ENCODE results near the gene ATP1A2. TPM values are rescaled to one million over a fixed set of nuclear protein-coding genes. Genes with fewer than 3 reads are reported as not detected.
A peak's percentile ranks its signal among the peaks of the same experiment; 100 is the strongest.

ATP1A2 gene
- total RNA-seq, 1 experiment from 2014 or later = not detected

DNA sequence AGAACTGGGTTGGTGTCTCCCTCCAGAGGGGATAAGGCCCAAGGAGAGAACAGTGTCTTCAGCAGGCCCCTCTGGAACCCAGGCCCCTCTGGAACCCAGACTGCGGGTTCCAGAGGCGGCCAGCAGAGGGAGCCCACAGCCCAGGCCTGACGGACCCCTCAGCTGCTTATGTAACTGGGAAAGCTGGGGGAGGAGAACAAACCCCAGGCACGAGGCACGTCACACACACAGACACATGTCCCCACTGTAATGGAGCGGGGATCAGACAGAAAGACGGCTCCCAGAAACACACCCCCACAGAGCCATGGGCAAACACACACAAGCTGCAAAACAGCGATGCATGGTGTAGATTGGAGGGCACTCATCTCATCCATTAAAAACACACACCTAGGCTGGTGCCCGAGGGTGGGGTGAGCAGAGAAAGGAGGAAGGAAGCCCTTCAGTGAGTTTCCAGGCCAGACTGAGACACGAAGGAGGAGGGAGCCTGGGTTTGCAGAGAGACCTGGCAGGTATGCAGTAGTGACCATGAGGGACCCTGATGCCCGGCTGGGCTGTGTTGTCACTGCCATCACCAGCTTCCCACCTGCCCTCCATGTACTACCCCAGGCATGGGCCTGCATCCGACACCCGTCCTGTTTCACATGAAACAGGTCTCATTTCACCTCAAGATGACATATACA is 14.4 kb upstream of the ATP1A2 start:
- Histone ChIP-seq H3K4me2 (ENCODE audit: low read depth, low read length, poor library complexity, severe bottlenecking) (no peak overlapping the region), H4K20me1 (ENCODE audit: insufficient read depth, low read depth, low read length) (0 out of 2 replicates have a peak, but pooled peaks cover 3% of the 10 kb centered on the region), H3K27ac (ENCODE audit: low read length) (no peak overlapping the region), H3K4me3 (ENCODE audit: low read length) (no peak overlapping the region), H3K9me3 (ENCODE audit: low read length) (no peaks in the 10 kb centered on the region), H3K79me2 (ENCODE audit: low read length) (peaks cover 21% of the 10 kb centered on the region), H3K36me3 (ENCODE audit: insufficient read depth, low read length) (no peaks in the 10 kb centered on the region), H3K9me2 (replicated peaks; ENCODE audit: insufficient read depth, low read length) (no peaks in the 10 kb centered on the region), H2AFZ (ENCODE audit: low read length) (peak overlapping the region; percentile 79), H3K27me3 (ENCODE audit: low read length) (no peaks in the 10 kb centered on the region), H3K4me1 (ENCODE audit: low read length) (peaks cover 27% of the 10 kb centered on the region), H3K9ac (ENCODE audit: low read length) (peak overlapping the region; percentile 25)
- peak; percentile 91 for DNase-seq

- Histone ChIP-seq H3K9me2 (replicated peaks; ENCODE audit: insufficient read depth, low read length) (no peaks in the 10 kb centered on the region), H3K36me3 (ENCODE audit: insufficient read depth, low read length) (no peaks in the 10 kb centered on the region), H3K4me2 (ENCODE audit: low read depth, low read length, poor library complexity, severe bottlenecking) (no peak overlapping the region), H4K20me1 (ENCODE audit: insufficient read depth, low read depth, low read length) (0 out of 2 replicates have a peak, but pooled peaks cover 3% of the 10 kb centered on the region), H3K4me1 (ENCODE audit: low read length) (peaks cover 20% of the 10 kb centered on the region), H3K4me3 (ENCODE audit: low read length) (no peak overlapping the region), H3K9ac (ENCODE audit: low read length) (no peak overlapping the region), H3K9me3 (ENCODE audit: low read length) (no peaks in the 10 kb centered on the region), H2AFZ (ENCODE audit: low read length) (peak overlapping the region; percentile 79; the same call in 1 of the 2 replicates), H3K27me3 (ENCODE audit: low read length) (no peaks in the 10 kb centered on the region), H3K79me2 (ENCODE audit: low read length) (peaks cover 13% of the 10 kb centered on the region), H3K27ac (ENCODE audit: low read length) (no peak overlapping the region)
- no peak for DNase-seq
Measured at GRCh38 chr1:160101717-160102522, 13.6 kb upstream of the ATP1A2 start.

DNA sequence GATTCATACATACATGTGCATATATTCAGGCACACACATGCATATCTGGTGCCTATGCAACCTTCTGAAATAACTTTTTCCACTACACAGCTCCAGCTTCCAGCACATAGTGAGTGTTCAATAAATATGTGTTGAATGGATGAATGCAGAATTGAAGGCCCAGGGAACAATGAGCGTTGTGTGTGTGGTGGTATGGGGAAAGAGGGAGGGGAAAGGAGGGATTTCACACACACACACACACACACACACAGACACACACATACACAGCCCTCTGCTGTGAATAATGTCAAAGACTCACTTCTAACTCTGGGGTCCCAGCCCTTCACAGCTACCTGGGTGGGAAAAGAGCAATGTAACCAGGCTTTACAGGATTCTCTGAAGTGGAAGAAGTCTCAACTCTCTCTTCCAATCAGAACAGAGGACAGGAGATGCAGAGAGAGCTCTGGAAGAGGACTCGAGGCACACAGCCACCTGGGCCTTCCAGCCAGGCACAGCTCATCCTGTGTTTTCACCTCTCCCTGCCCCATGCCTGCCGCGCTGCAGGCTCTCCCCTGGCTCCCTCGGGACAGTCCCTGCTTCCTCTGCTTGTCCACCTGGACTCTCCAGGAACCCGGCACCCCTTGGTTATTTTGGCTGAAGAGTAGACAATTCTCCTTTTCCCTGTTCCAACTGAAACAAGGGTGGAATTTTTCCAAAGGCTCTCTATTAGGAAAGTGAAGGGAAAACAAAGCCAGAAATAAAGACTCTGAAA is 11.7 kb upstream of the ATP1A2 start:
- Histone ChIP-seq H2AFZ (ENCODE audit: low read length) (no peak overlapping the region), H3K4me1 (ENCODE audit: low read length) (peaks cover 12% of the 10 kb centered on the region), H3K9ac (ENCODE audit: low read length) (no peak overlapping the region), H3K4me2 (ENCODE audit: low read depth, low read length, poor library complexity, severe bottlenecking) (no peak overlapping the region), H3K27me3 (ENCODE audit: low read length) (no peaks in the 10 kb centered on the region), H4K20me1 (ENCODE audit: insufficient read depth, low read depth, low read length) (no peaks in the 10 kb centered on the region), H3K9me2 (replicated peaks; ENCODE audit: insufficient read depth, low read length) (no peaks in the 10 kb centered on the region), H3K4me3 (ENCODE audit: low read length) (no peak overlapping the region), H3K36me3 (ENCODE audit: insufficient read depth, low read length) (no peaks in the 10 kb centered on the region), H3K9me3 (ENCODE audit: low read length) (no peaks in the 10 kb centered on the region), H3K27ac (ENCODE audit: low read length) (no peak overlapping the region), H3K79me2 (ENCODE audit: low read length) (no peaks in the 10 kb centered on the region)
- DNase-seq = no peak

GRCh38 chr1:160104486-160104885 is 11.1 kb upstream of the ATP1A2 start:
- Histone ChIP-seq H3K4me2 (ENCODE audit: low read depth, low read length, poor library complexity, severe bottlenecking) (no peak overlapping the region), H2AFZ (ENCODE audit: low read length) (no peak overlapping the region)
- DNase-seq = no peak

GRCh38 chr1:160105155-160105554 is 10.4 kb upstream of the ATP1A2 start:
- Histone ChIP-seq H3K9me3 (ENCODE audit: low read length) (no peaks in the 10 kb centered on the region), H2AFZ (ENCODE audit: low read length) (no peak overlapping the region), H3K4me3 (ENCODE audit: low read length) (no peak overlapping the region), H3K9me2 (replicated peaks; ENCODE audit: insufficient read depth, low read length) (no peaks in the 10 kb centered on the region), H3K4me1 (ENCODE audit: low read length) (peaks cover 6% of the 10 kb centered on the region), H3K36me3 (ENCODE audit: insufficient read depth, low read length) (no peaks in the 10 kb centered on the region), H4K20me1 (ENCODE audit: insufficient read depth, low read depth, low read length) (no peaks in the 10 kb centered on the region), H3K27me3 (ENCODE audit: low read length) (no peaks in the 10 kb centered on the region), H3K79me2 (ENCODE audit: low read length) (no peaks in the 10 kb centered on the region), H3K9ac (ENCODE audit: low read length) (no peak overlapping the region), H3K4me2 (ENCODE audit: low read depth, low read length, poor library complexity, severe bottlenecking) (no peak overlapping the region), H3K27ac (ENCODE audit: low read length) (no peak overlapping the region)
- DNase-seq = no peak

More at GRCh38 chr1:160104486-160104885, 11.1 kb upstream of the ATP1A2 start:
- no peak overlapping the region for H3K4me3 ChIP-seq (ENCODE audit: low read length)
- H3K27ac ChIP-seq (ENCODE audit: low read length) = no peak overlapping the region
- H3K4me1 ChIP-seq (ENCODE audit: low read length) = peaks cover 7% of the 10 kb centered on the region
- H3K9me3 ChIP-seq (ENCODE audit: low read length) = no peaks in the 10 kb centered on the region
- no peaks in the 10 kb centered on the region for H3K36me3 ChIP-seq (ENCODE audit: insufficient read depth, low read length)
- no peaks in the 10 kb centered on the region for H3K9me2 ChIP-seq (replicated peaks; ENCODE audit: insufficient read depth, low read length)
- H3K27me3 ChIP-seq (ENCODE audit: low read length) = no peaks in the 10 kb centered on the region
- no peaks in the 10 kb centered on the region for H4K20me1 ChIP-seq (ENCODE audit: insufficient read depth, low read depth, low read length)
- H3K9ac ChIP-seq (ENCODE audit: low read length) = no peak overlapping the region
- H3K79me2 ChIP-seq (ENCODE audit: low read length) = no peaks in the 10 kb centered on the region

DNA sequence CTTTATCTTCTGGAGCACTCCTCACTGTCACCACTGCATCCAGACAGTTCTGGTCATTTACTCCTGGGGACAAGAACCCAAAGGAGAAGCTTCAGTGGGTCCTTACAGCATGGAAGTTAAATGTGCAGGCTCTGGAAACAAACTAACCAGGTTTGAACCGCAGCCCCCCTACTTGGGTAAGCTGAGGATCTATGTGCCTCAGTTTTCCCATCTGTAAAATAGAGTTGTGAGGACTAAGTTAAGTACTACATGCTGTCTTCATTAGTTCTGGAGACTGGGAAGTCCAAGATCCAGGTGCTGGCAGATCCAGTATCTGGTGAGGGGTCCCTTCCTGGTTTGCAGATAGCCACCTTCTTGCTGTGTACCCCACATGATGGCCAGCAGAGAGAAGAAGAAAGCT is 8.0 kb upstream of the ATP1A2 start:
- H3K4me3 ChIP-seq (ENCODE audit: low read length) = no peak overlapping the region
- no peak overlapping the region for H3K9ac ChIP-seq (ENCODE audit: low read length)
- H3K9me2 ChIP-seq (replicated peaks; ENCODE audit: insufficient read depth, low read length) = no peaks in the 10 kb centered on the region
- no peaks in the 10 kb centered on the region for H3K4me1 ChIP-seq (ENCODE audit: low read length)
- no peak for DNase-seq
- no peak overlapping the region for H2AFZ ChIP-seq (ENCODE audit: low read length)
- no peaks in the 10 kb centered on the region for H3K27me3 ChIP-seq (ENCODE audit: low read length)
- no peaks in the 10 kb centered on the region for H3K9me3 ChIP-seq (ENCODE audit: low read length)
- H3K79me2 ChIP-seq (ENCODE audit: low read length) = no peaks in the 10 kb centered on the region
- no peaks in the 10 kb centered on the region for H4K20me1 ChIP-seq (ENCODE audit: insufficient read depth, low read depth, low read length)
- H3K27ac ChIP-seq (ENCODE audit: low read length) = no peak overlapping the region
- no peak overlapping the region for H3K4me2 ChIP-seq (ENCODE audit: low read depth, low read length, poor library complexity, severe bottlenecking)
- no peaks in the 10 kb centered on the region for H3K36me3 ChIP-seq (ENCODE audit: insufficient read depth, low read length)

DNA sequence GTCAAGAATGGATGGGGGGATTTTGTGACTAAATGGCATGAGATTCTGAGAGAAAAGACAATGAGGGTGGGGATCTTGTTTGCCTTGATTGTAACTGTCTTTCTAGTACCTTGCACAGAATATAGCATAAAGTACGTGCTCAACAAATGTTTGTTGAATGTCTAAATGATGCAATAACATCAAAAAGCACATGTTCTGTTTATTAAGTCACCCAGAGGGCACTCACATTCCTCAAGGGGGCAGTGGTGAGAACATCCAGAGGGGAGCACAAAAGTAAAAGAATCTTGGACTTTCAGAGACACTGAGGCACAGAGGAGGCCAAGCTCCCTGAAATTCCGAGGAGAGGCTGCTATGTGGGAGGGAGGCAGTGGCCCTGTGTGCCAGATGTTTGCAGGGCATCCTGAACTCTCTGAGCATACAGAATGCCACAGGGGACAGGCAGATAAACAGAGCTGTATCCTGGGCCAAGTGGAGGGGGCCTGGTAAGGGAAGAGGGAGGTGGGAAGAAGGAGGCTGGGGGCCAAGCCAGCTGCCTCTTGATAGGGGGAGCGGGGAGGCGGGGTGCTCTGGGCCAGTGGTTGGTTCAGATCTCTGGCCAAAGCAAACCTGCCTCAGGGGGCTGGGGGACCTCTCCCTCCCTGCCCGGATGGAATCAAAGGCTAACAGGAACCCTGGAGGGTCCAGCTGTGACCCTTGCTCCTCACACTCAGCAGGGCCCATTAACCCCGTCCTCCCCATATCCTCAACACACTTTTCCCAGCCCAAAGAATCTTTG is 6.5 kb upstream of the ATP1A2 start:
- Histone ChIP-seq H2AFZ (ENCODE audit: low read length) (no peak overlapping the region; the same call in 1 of the 2 replicates), H3K4me2 (ENCODE audit: low read depth, low read length, poor library complexity, severe bottlenecking) (no peak overlapping the region)
- peak; percentile 80 for DNase-seq

More for the DNA sequence above, 6.5 kb upstream of the ATP1A2 start:
- H3K4me3 ChIP-seq (ENCODE audit: low read length) = no peak overlapping the region
- no peaks in the 10 kb centered on the region for H4K20me1 ChIP-seq (ENCODE audit: insufficient read depth, low read depth, low read length)
- H3K9me3 ChIP-seq (ENCODE audit: low read length) = no peaks in the 10 kb centered on the region
- H3K4me1 ChIP-seq (ENCODE audit: low read length) = no peaks in the 10 kb centered on the region
- H3K79me2 ChIP-seq (ENCODE audit: low read length) = no peaks in the 10 kb centered on the region
- no peak overlapping the region for H3K9ac ChIP-seq (ENCODE audit: low read length)
- no peaks in the 10 kb centered on the region for H3K27me3 ChIP-seq (ENCODE audit: low read length)
- H3K36me3 ChIP-seq (ENCODE audit: insufficient read depth, low read length) = no peaks in the 10 kb centered on the region
- H3K9me2 ChIP-seq (replicated peaks; ENCODE audit: insufficient read depth, low read length) = no peaks in the 10 kb centered on the region
- no peak overlapping the region for H3K27ac ChIP-seq (ENCODE audit: low read length)

Data from Karpas-422 (cell line).